SK-N-SH (cell line): ENCODE measurements around the gene ZDHHC14. TPM values are rescaled to one million over a fixed set of nuclear protein-coding genes. Genes with fewer than 3 reads are reported as not detected.
A peak's percentile ranks its signal among the peaks of the same experiment; 100 is the strongest.

Source experiments
- CTCF ChIA-PET: fragments of 300-600, 350-600 bp; formaldehyde crosslinking; extraction: SDS; loops from one replicate; lab custom pipeline; 2021; lab: Yijun Ruan, JAX
- POLR2A ChIA-PET: fragments of 350-600 bp; sonication (Branson Sonifier 250); formaldehyde crosslinking; extraction: SDS; loops from one replicate; lab custom pipeline; 2020; ENCODE audit warnings: antibody characterized with exemption, inconsistent platforms; lab: Yijun Ruan, JAX
- DNase-seq: peaks from one replicate; pipeline ENCODE4 v3.0.0; 2012
- H2AFZ ChIP-seq: fragments of 200-600 bp; sonication (generic); 2 replicates; pipeline ENCODE4 v1.8.1; 2016; ENCODE audit warnings: antibody characterized with exemption, mild to moderate bottlenecking, low read depth
- H3F3A ChIP-seq: fragments of 200-600 bp; sonication (generic); replicated peaks from 2 replicates; pipeline ENCODE3; 2016; ENCODE audit warnings: antibody characterized with exemption, mild to moderate bottlenecking; ENCODE audit not compliant: insufficient read depth
- H3K27ac ChIP-seq, 2 experiments: fragments of 200-500 bp in 1 of 2; fragments of 200-600 bp in 1 of 2; sonication (Bioruptor generic) in 1 of 2; sonication (generic), shearing (Covaris generic) in 1 of 2; 2 replicates each; pipeline versions ENCODE4 v1.5.1 to v1.6.1; 2014 to 2016; ENCODE audit warnings: low read depth in 2 of 2, inconsistent platforms in 1 of 2, low read length in 1 of 2, mild to moderate bottlenecking in 1 of 2, mixed read lengths in 1 of 2
- H3K27me3 ChIP-seq: fragments of 200-600 bp; sonication (generic), shearing (Covaris generic); 2 replicates; pipeline ENCODE4 v1.6.1; 2016; ENCODE audit warnings: mixed run types; ENCODE audit not compliant: insufficient read depth
- H3K36me3 ChIP-seq, 2 experiments: fragments of 200-500 bp in 1 of 2; fragments of 200-600 bp in 1 of 2; sonication (Bioruptor generic) in 1 of 2; sonication (generic) in 1 of 2; replicated peaks in 1 of 2; 2 replicates each; pipeline versions ENCODE3 to v1.5.1; 2014 to 2016; ENCODE audit warnings: low read length in 1 of 2, mild to moderate bottlenecking in 1 of 2; ENCODE audit not compliant: insufficient read depth in 2 of 2, control insufficient read depth in 1 of 2
- H3K4me1 ChIP-seq, 2 experiments: fragments of 200-500 bp in 1 of 2; fragments of 200-600 bp in 1 of 2; sonication (Bioruptor generic) in 1 of 2; sonication (generic), shearing (Covaris generic) in 1 of 2; 2 replicates each; pipeline versions ENCODE4 v1.5.1 to v1.6.1; 2014 to 2016; ENCODE audit warnings: low read depth in 1 of 2, low read length in 1 of 2, mixed run types in 1 of 2; ENCODE audit not compliant: insufficient read depth in 2 of 2, control insufficient read depth in 1 of 2
- H3K4me2 ChIP-seq: fragments of 200-600 bp; sonication (generic), shearing (Covaris generic); 2 replicates; pipeline ENCODE4 v1.6.1; 2017; ENCODE audit warnings: mixed run types
- H3K4me3 ChIP-seq, 2 experiments: fragments of 200-500 bp in 1 of 2; fragments of 200-600 bp in 1 of 2; sonication (Bioruptor generic) in 1 of 2; sonication (generic), shearing (Covaris generic) in 1 of 2; 2 replicates each; pipeline versions ENCODE4 v1.5.1 to v1.8.1; 2014 to 2016; ENCODE audit warnings: low read depth in 2 of 2, inconsistent platforms in 1 of 2, low read length in 1 of 2, mild to moderate bottlenecking in 1 of 2, mixed read lengths in 1 of 2, moderate library complexity in 1 of 2
- H3K79me2 ChIP-seq: fragments of 200-600 bp; sonication (generic); 2 replicates; pipeline ENCODE4 v1.8.1; 2017; ENCODE audit warnings: mild to moderate bottlenecking; ENCODE audit not compliant: insufficient read depth
- H3K9ac ChIP-seq: fragments of 200-600 bp; sonication (generic); 2 replicates; pipeline ENCODE4 v1.6.1; 2017; ENCODE audit warnings: mixed run types
- H3K9me2 ChIP-seq: fragments of 200-600 bp; sonication (generic); 2 replicates; pipeline ENCODE4 v1.6.1; 2017; ENCODE audit warnings: mixed run types
- H3K9me3 ChIP-seq: fragments of 200-600 bp; sonication (generic); 2 replicates; pipeline ENCODE4 v1.6.1; 2017; ENCODE audit warnings: mixed run types, mild to moderate bottlenecking, moderate library complexity
- H4K20me1 ChIP-seq: fragments of 200-600 bp; sonication (generic); 2 replicates; pipeline ENCODE4 v1.6.1; 2017; ENCODE audit warnings: mild to moderate bottlenecking, mixed run types; ENCODE audit not compliant: insufficient read depth
- CHD2 ChIP-seq: fragments of 150-350 bp; IDR thresholded peaks from 2 replicates; pipeline ENCODE4 v1.6.1; 2018; ENCODE audit warnings: low read length; ENCODE audit not compliant: partially characterized antibody
- FOSL2 ChIP-seq: IDR thresholded peaks from 2 replicates; pipeline ENCODE4 v1.4.0; 2012; ENCODE audit warnings: low read depth, mild to moderate bottlenecking, moderate library complexity, borderline replicate concordance
- FOXJ3 ChIP-seq: sonication (generic); formaldehyde crosslinking; IDR thresholded peaks from 2 replicates; pipeline ENCODE4 v1.5.1; 2020; ENCODE audit warnings: mild to moderate bottlenecking, missing genetic modification reagents
- FOXM1 ChIP-seq: IDR thresholded peaks from 2 replicates; pipeline ENCODE4 v1.4.0; 2012; ENCODE audit warnings: low read depth, mild to moderate bottlenecking
- JUND ChIP-seq: IDR thresholded peaks from 2 replicates; pipeline ENCODE4 v1.4.0; 2012
- RAD21 ChIP-seq: IDR thresholded peaks from 2 replicates; pipeline ENCODE4 v1.6.1; 2012; ENCODE audit warnings: mild to moderate bottlenecking, low read length
- RCOR1 ChIP-seq: fragments of 150-350 bp; IDR thresholded peaks from 2 replicates; pipeline ENCODE4 v1.6.1; 2017; ENCODE audit warnings: antibody characterized with exemption, low read length
- SMC3 ChIP-seq: IDR thresholded peaks from 2 replicates; pipeline ENCODE4 v1.6.1; 2012; ENCODE audit warnings: low read depth, low read length, improper control_type of control experiment
- TCF12 ChIP-seq: IDR thresholded peaks from 2 replicates; pipeline ENCODE4 v1.4.0; 2012
- TEAD4 ChIP-seq: IDR thresholded peaks from 2 replicates; pipeline ENCODE4 v1.4.0; 2012; ENCODE audit warnings: mild to moderate bottlenecking, borderline replicate concordance; ENCODE audit not compliant: insufficient read depth
- YY1 ChIP-seq: IDR thresholded peaks from 2 replicates; pipeline ENCODE4 v1.4.0; 2012; ENCODE audit warnings: low read depth, mild to moderate bottlenecking
- ZBTB33 ChIP-seq: IDR thresholded peaks from 2 replicates; pipeline ENCODE4 v1.4.0; 2012; ENCODE audit warnings: low read depth, borderline replicate concordance
- WGBS: methylation state at CpG from one replicate; pipeline ENCODE4 v1.1.6; 2017; ENCODE audit warnings: low lambda C conversion rate; 5-methylcytosine and 5-hydroxymethylcytosine counted together
- polyA plus RNA-seq, 3 experiments: library from polyadenylated mRNA; depleted of rRNA; stranded (reverse); fragments of >200 nt; gene quantifications; 2 replicates each; pipeline ENCODE4 v1.2.3, GENCODE V29; 2012
- TF ChIP-seq, protein P1 (sequence below): fragments of 150-350 bp; IDR thresholded peaks from 2 replicates; pipeline ENCODE4 v1.6.1; 2017; ENCODE audit warnings: antibody characterized with exemption, low read length, low read depth, borderline replicate concordance
- TF ChIP-seq, protein P2 (sequence below): IDR thresholded peaks from 2 replicates; pipeline ENCODE4 v1.6.1; 2012; ENCODE audit warnings: mild to moderate bottlenecking, low read depth, low read length, moderate library complexity
- TF ChIP-seq, protein P3 (sequence below): IDR thresholded peaks from 2 replicates; pipeline ENCODE4 v1.4.0; 2012; ENCODE audit warnings: low read depth
- TF ChIP-seq, protein P4 (sequence below): IDR thresholded peaks from 2 replicates; pipeline ENCODE4; 2012
- TF ChIP-seq, protein P5 (sequence below): IDR thresholded peaks from 2 replicates; pipeline ENCODE4 v1.4.0; 2012; ENCODE audit warnings: low read depth, borderline replicate concordance

ZDHHC14 gene
- polyA plus RNA-seq, 1 of the 3 experiments (the other 2 are of a cell fraction): 5.4 TPM

GRCh38 chr6:157442291-157442690, 61.3 kb downstream of the ZDHHC14 start:
- no peak for DNase-seq
- Histone ChIP-seq H3K9me2 (no peaks in the 10 kb centered on the region), H3K9ac (no peak overlapping the region), H3K4me1 (no peaks in the 10 kb centered on the region), H3K27me3 (no peaks in the 10 kb centered on the region), H4K20me1 (no peaks in the 10 kb centered on the region), H3F3A (no peaks in the 10 kb centered on the region), H3K27ac (no peak overlapping the region), H3K4me2 (no peak overlapping the region), H3K4me3 (no peak overlapping the region), H3K79me2 (no peaks in the 10 kb centered on the region), H3K36me3 (no peaks in the 10 kb centered on the region), H3K9me3 (no peaks in the 10 kb centered on the region), H2AFZ (no peak overlapping the region)
- POLR2A ChIA-PET: no interaction called here
- 81% methylated on average over 12 of the region's 12 CpGs for WGBS
- CTCF ChIA-PET: no interaction called here
- TF ChIP-seq TCF12 (no peak), RAD21 (no peak), FOXM1 (no peak), FOXJ3 (CRISPR knock-in tag) (no peak)
- TF ChIP-seq, protein P1, sequence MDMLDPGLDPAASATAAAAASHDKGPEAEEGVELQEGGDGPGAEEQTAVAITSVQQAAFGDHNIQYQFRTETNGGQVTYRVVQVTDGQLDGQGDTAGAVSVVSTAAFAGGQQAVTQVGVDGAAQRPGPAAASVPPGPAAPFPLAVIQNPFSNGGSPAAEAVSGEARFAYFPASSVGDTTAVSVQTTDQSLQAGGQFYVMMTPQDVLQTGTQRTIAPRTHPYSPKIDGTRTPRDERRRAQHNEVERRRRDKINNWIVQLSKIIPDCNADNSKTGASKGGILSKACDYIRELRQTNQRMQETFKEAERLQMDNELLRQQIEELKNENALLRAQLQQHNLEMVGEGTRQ: no peak

DNA sequence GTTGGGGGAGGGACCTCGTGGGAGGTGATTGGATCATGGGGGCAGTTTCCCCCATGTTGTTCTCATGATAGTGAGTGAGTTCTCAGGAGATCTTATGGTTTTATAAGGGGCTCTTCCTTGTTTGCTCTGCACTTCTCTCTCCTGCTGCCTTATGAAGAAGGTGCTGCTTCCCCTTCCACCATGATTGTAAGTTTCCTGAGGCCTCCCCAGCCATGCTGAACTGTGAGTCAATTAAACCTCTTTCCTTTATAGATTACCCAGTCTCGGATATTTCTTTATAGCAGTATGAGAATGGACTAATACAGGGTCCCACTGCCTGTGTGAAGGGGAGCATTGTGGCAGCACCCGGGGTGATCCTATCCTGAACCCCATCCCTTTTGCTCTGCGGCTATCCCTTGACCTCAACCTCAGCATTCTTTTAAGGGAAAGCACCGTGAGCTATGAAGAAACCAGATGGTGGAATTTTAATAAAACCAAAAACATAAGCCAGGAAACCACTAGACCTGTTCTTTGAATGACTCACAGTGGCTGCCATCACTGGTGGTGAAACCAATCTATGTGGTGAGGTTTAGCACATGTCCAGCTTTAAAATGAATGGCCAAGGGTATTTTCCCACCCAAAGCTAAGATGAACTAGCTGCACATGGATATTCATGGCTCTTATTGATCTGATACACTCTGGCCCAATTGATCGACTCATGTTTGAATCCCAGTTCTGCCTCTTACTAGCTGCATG, 62.2 kb downstream of the ZDHHC14 start:
- H3K9me3 ChIP-seq: no peaks in the 10 kb centered on the region
- H4K20me1 ChIP-seq: no peaks in the 10 kb centered on the region
- H3K79me2 ChIP-seq: no peaks in the 10 kb centered on the region
- H3K9ac ChIP-seq: no peak overlapping the region
- no peak for DNase-seq
- no peaks in the 10 kb centered on the region for H3K27me3 ChIP-seq
- H3K27ac ChIP-seq: no peak overlapping the region
- no peaks in the 10 kb centered on the region for H3K4me1 ChIP-seq
- TF ChIP-seq FOSL2 (peak; percentile 54; the same call in 1 of the 2 replicates), ZBTB33 (no peak), JUND (peak; percentile 47; the same call in 1 of the 2 replicates), SMC3 (no peak), FOXM1 (no peak), FOXJ3 (CRISPR knock-in tag) (no peak), TEAD4 (peak; percentile 39; the same call in 1 of the 2 replicates), YY1 (0 out of 2 replicates have a peak, but pooled peaks have one; percentile 26), TCF12 (peak; percentile 82), CHD2 (no peak), RCOR1 (no peak)
- TF ChIP-seq, protein P2, sequence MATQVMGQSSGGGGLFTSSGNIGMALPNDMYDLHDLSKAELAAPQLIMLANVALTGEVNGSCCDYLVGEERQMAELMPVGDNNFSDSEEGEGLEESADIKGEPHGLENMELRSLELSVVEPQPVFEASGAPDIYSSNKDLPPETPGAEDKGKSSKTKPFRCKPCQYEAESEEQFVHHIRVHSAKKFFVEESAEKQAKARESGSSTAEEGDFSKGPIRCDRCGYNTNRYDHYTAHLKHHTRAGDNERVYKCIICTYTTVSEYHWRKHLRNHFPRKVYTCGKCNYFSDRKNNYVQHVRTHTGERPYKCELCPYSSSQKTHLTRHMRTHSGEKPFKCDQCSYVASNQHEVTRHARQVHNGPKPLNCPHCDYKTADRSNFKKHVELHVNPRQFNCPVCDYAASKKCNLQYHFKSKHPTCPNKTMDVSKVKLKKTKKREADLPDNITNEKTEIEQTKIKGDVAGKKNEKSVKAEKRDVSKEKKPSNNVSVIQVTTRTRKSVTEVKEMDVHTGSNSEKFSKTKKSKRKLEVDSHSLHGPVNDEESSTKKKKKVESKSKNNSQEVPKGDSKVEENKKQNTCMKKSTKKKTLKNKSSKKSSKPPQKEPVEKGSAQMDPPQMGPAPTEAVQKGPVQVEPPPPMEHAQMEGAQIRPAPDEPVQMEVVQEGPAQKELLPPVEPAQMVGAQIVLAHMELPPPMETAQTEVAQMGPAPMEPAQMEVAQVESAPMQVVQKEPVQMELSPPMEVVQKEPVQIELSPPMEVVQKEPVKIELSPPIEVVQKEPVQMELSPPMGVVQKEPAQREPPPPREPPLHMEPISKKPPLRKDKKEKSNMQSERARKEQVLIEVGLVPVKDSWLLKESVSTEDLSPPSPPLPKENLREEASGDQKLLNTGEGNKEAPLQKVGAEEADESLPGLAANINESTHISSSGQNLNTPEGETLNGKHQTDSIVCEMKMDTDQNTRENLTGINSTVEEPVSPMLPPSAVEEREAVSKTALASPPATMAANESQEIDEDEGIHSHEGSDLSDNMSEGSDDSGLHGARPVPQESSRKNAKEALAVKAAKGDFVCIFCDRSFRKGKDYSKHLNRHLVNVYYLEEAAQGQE: no peak
- TF ChIP-seq, protein P3, sequence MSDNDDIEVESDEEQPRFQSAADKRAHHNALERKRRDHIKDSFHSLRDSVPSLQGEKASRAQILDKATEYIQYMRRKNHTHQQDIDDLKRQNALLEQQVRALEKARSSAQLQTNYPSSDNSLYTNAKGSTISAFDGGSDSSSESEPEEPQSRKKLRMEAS: peak; percentile 34; the same call in 1 of the 2 replicates
- TF ChIP-seq, protein P4, sequence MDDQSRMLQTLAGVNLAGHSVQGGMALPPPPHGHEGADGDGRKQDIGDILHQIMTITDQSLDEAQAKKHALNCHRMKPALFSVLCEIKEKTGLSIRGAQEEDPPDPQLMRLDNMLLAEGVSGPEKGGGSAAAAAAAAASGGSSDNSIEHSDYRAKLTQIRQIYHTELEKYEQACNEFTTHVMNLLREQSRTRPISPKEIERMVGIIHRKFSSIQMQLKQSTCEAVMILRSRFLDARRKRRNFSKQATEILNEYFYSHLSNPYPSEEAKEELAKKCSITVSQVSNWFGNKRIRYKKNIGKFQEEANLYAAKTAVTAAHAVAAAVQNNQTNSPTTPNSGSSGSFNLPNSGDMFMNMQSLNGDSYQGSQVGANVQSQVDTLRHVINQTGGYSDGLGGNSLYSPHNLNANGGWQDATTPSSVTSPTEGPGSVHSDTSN: peak; percentile 58
- TF ChIP-seq, protein P5, sequence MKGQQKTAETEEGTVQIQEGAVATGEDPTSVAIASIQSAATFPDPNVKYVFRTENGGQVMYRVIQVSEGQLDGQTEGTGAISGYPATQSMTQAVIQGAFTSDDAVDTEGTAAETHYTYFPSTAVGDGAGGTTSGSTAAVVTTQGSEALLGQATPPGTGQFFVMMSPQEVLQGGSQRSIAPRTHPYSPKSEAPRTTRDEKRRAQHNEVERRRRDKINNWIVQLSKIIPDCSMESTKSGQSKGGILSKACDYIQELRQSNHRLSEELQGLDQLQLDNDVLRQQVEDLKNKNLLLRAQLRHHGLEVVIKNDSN: no peak
- TF ChIP-seq, all 33 proteins: peak for 7
- no peaks in the 10 kb centered on the region for H3K9me2 ChIP-seq
- no peak overlapping the region for H3K4me3 ChIP-seq
- no peak overlapping the region for H3K4me2 ChIP-seq
- ChIA-PET CTCF (no interaction called here), POLR2A (no interaction called here)
- H2AFZ ChIP-seq: no peak overlapping the region
- WGBS: 79% methylated on average over 6 of the region's 6 CpGs
- H3F3A ChIP-seq: no peaks in the 10 kb centered on the region
- H3K36me3 ChIP-seq: no peaks in the 10 kb centered on the region
